HEK293 (cell line): ENCODE measurements around the gene MBLAC1.

Source experiments
- FEZF1 ChIP-seq: fragments of 450-650 bp; formaldehyde crosslinking; IDR thresholded peaks from 2 replicates; pipeline ENCODE4 v1.5.1; 2016; ENCODE audit warnings: missing biosample characterization, missing genetic modification characterization
- GLI2 ChIP-seq: fragments of 450-650 bp; formaldehyde crosslinking; IDR thresholded peaks from 2 replicates; pipeline ENCODE4; 2017; ENCODE audit warnings: missing biosample characterization, missing genetic modification characterization, low read depth, borderline replicate concordance
- GLIS2 ChIP-seq: fragments of 450-650 bp; formaldehyde crosslinking; IDR thresholded peaks from 2 replicates; pipeline ENCODE4 v1.5.1; 2016; ENCODE audit warnings: missing biosample characterization, missing genetic modification characterization
- HOXC10 ChIP-seq: sonication (generic); formaldehyde crosslinking; IDR thresholded peaks from 2 replicates; pipeline ENCODE4 v1.8.1; 2023; ENCODE audit warnings: mild to moderate bottlenecking, missing genetic modification reagents
- MYNN ChIP-seq: fragments of 450-650 bp; formaldehyde crosslinking; IDR thresholded peaks from 2 replicates; pipeline ENCODE4 v1.5.1; 2016; ENCODE audit warnings: missing biosample characterization, missing genetic modification characterization, borderline replicate concordance
- MZF1 ChIP-seq: fragments of 450-650 bp; formaldehyde crosslinking; IDR thresholded peaks from 2 replicates; pipeline ENCODE4 v1.5.1; 2017; ENCODE audit warnings: missing biosample characterization, missing genetic modification characterization, borderline replicate concordance
- OVOL3 ChIP-seq: fragments of 450-650 bp; formaldehyde crosslinking; IDR thresholded peaks from 2 replicates; pipeline ENCODE4 v1.5.1; 2016; ENCODE audit warnings: missing biosample characterization, missing genetic modification characterization
- REPIN1 ChIP-seq: fragments of 450-650 bp; formaldehyde crosslinking; IDR thresholded peaks from 2 replicates; pipeline ENCODE4 v1.5.1; 2017; ENCODE audit warnings: missing biosample characterization, missing genetic modification characterization, low read depth
- SCRT2 ChIP-seq: fragments of 450-650 bp; formaldehyde crosslinking; IDR thresholded peaks from 2 replicates; pipeline ENCODE4 v1.5.1; 2016; ENCODE audit warnings: missing biosample characterization, missing genetic modification characterization
- SP7 ChIP-seq: fragments of 450-650 bp; formaldehyde crosslinking; IDR thresholded peaks from 2 replicates; pipeline ENCODE4 v1.5.1; 2016; ENCODE audit warnings: missing biosample characterization, missing genetic modification characterization
- ZBTB20 ChIP-seq: fragments of 450-650 bp; formaldehyde crosslinking; IDR thresholded peaks from 2 replicates; pipeline ENCODE4 v1.5.1; 2016; ENCODE audit warnings: missing biosample characterization, missing genetic modification characterization
- ZBTB21 ChIP-seq: fragments of 450-650 bp; formaldehyde crosslinking; IDR thresholded peaks from 2 replicates; pipeline ENCODE4 v1.5.1; 2017; ENCODE audit warnings: missing biosample characterization, missing genetic modification characterization
- ZNF211 ChIP-seq: fragments of 450-650 bp; formaldehyde crosslinking; IDR thresholded peaks from 2 replicates; pipeline ENCODE4 v1.5.1; 2016; ENCODE audit warnings: low read depth, missing biosample characterization, missing genetic modification characterization
- ZNF292 ChIP-seq: fragments of 450-650 bp; formaldehyde crosslinking; IDR thresholded peaks from 2 replicates; pipeline ENCODE4 v1.5.1; 2016; ENCODE audit warnings: low read depth, missing biosample characterization, missing genetic modification characterization, borderline replicate concordance
- ZNF302 ChIP-seq: fragments of 450-650 bp; formaldehyde crosslinking; IDR thresholded peaks from 2 replicates; pipeline ENCODE4 v1.5.1; 2016; ENCODE audit warnings: missing biosample characterization, missing genetic modification characterization, low read depth
- ZNF433 ChIP-seq: fragments of 450-650 bp; formaldehyde crosslinking; IDR thresholded peaks from 2 replicates; pipeline ENCODE4 v1.5.1; 2016; ENCODE audit warnings: missing biosample characterization, missing genetic modification characterization, low read depth
- ZNF48 ChIP-seq: fragments of 450-650 bp; formaldehyde crosslinking; IDR thresholded peaks from 2 replicates; pipeline ENCODE4 v1.5.1; 2016; ENCODE audit warnings: missing biosample characterization, missing genetic modification characterization
- ZNF514 ChIP-seq: fragments of 450-650 bp; formaldehyde crosslinking; IDR thresholded peaks from 2 replicates; pipeline ENCODE4 v1.5.1; 2016; ENCODE audit warnings: missing biosample characterization, missing genetic modification characterization
- ZNF530 ChIP-seq: fragments of 450-650 bp; formaldehyde crosslinking; IDR thresholded peaks from 2 replicates; pipeline ENCODE4 v1.5.1; 2016; ENCODE audit warnings: low read depth, missing biosample characterization, missing genetic modification characterization
- ZNF561 ChIP-seq: fragments of 450-650 bp; IDR thresholded peaks from 2 replicates; pipeline ENCODE4 v1.5.1; 2018; ENCODE audit warnings: missing biosample characterization, missing genetic modification characterization, borderline replicate concordance
- ZNF596 ChIP-seq: fragments of 450-650 bp; IDR thresholded peaks from 2 replicates; pipeline ENCODE4 v1.5.0; 2018; ENCODE audit warnings: missing biosample characterization, mild to moderate bottlenecking, missing genetic modification characterization, moderate library complexity
- ZNF654 ChIP-seq: fragments of 450-650 bp; formaldehyde crosslinking; IDR thresholded peaks from 2 replicates; pipeline ENCODE4 v1.5.1; 2016; ENCODE audit warnings: low read depth, missing biosample characterization, missing genetic modification characterization
- ZNF701 ChIP-seq: fragments of 450-650 bp; formaldehyde crosslinking; IDR thresholded peaks from 2 replicates; pipeline ENCODE4 v1.5.1; 2016; ENCODE audit warnings: missing biosample characterization, missing genetic modification characterization
- ZNF707 ChIP-seq: fragments of 450-650 bp; formaldehyde crosslinking; IDR thresholded peaks from 2 replicates; pipeline ENCODE4 v1.5.1; 2016; ENCODE audit warnings: missing biosample characterization, missing genetic modification characterization
- ZNF76 ChIP-seq: fragments of 450-650 bp; formaldehyde crosslinking; IDR thresholded peaks from 2 replicates; pipeline ENCODE4; 2016; ENCODE audit warnings: low read depth, missing biosample characterization, missing genetic modification characterization, borderline replicate concordance
- ZNF776 ChIP-seq: fragments of 450-650 bp; formaldehyde crosslinking; IDR thresholded peaks from 2 replicates; pipeline ENCODE4 v1.5.0; 2017; ENCODE audit warnings: missing biosample characterization, missing genetic modification characterization, borderline replicate concordance
- ZXDB ChIP-seq: fragments of 450-650 bp; formaldehyde crosslinking; IDR thresholded peaks from 2 replicates; pipeline ENCODE4 v1.5.1; 2016; ENCODE audit warnings: missing biosample characterization, missing genetic modification characterization
- TF ChIP-seq, protein P1 (sequence below): fragments of 450-650 bp; formaldehyde crosslinking; IDR thresholded peaks from 2 replicates; pipeline ENCODE4 v1.5.1; 2016; ENCODE audit warnings: missing biosample characterization, missing genetic modification characterization
- TF ChIP-seq, protein P2 (sequence below): fragments of 450-650 bp; formaldehyde crosslinking; IDR thresholded peaks from 2 replicates; pipeline ENCODE4 v1.5.1; 2016; ENCODE audit warnings: missing biosample characterization, missing genetic modification characterization
- TF ChIP-seq, protein P3 (sequence below): fragments of 450-650 bp; formaldehyde crosslinking; IDR thresholded peaks from 2 replicates; pipeline ENCODE4 v1.5.1; 2016; ENCODE audit warnings: missing biosample characterization, missing genetic modification characterization
- TF ChIP-seq, protein P4 (sequence below): fragments of 450-650 bp; formaldehyde crosslinking; IDR thresholded peaks from 2 replicates; pipeline ENCODE4 v1.5.1; 2016; ENCODE audit warnings: missing biosample characterization, missing genetic modification characterization
- TF ChIP-seq, protein P5 (sequence below): fragments of 450-650 bp; formaldehyde crosslinking; IDR thresholded peaks from 2 replicates; pipeline ENCODE4 v1.5.1; 2017; ENCODE audit warnings: missing biosample characterization, missing genetic modification characterization

Gene MBLAC1

DNA sequence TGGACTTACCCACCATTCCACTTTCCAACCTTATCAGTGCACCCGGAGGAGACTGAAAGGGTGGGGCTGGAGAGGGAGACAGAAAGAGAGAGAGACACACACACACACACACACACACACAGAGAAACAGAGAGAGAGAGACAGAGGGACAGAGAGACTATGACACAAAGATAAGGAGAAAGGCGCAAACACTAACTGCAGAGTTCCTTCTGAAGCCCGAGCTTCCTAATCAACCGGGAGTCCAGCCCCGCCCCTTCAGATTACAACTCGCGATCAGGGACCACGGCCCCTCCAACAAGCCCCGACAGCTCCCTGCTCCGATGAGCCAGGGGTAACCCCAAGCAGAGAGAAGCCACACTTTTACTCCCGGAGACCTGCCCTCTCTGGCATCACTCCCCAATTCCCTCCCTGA, 41.2 kb downstream of the MBLAC1 start (continued):
- no peak for TF ChIP-seq OVOL3 (tag by site-specific recombination)
- TF ChIP-seq, protein P1, sequence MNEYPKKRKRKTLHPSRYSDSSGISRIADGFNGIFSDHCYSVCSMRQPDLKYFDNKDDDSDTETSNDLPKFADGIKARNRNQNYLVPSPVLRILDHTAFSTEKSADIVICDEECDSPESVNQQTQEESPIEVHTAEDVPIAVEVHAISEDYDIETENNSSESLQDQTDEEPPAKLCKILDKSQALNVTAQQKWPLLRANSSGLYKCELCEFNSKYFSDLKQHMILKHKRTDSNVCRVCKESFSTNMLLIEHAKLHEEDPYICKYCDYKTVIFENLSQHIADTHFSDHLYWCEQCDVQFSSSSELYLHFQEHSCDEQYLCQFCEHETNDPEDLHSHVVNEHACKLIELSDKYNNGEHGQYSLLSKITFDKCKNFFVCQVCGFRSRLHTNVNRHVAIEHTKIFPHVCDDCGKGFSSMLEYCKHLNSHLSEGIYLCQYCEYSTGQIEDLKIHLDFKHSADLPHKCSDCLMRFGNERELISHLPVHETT (tag by site-specific recombination): peak; percentile 51
- TF ChIP-seq ZNF48: no peak
- TF ChIP-seq ZBTB21 (tag by site-specific recombination): 0 out of 2 replicates have a peak, but pooled peaks have one; percentile 17
- no peak for TF ChIP-seq ZNF596 (tag by site-specific recombination)
- TF ChIP-seq HOXC10 (CRISPR knock-in tag): no peak
- no peak for TF ChIP-seq GLI2
- peak; percentile 84 for TF ChIP-seq ZXDB (tag by site-specific recombination)
- no peak for TF ChIP-seq ZNF433 (tag by site-specific recombination)
- peak; percentile 55; the same call in 1 of the 2 replicates for TF ChIP-seq ZBTB20 (tag by site-specific recombination)
- TF ChIP-seq, protein P2, sequence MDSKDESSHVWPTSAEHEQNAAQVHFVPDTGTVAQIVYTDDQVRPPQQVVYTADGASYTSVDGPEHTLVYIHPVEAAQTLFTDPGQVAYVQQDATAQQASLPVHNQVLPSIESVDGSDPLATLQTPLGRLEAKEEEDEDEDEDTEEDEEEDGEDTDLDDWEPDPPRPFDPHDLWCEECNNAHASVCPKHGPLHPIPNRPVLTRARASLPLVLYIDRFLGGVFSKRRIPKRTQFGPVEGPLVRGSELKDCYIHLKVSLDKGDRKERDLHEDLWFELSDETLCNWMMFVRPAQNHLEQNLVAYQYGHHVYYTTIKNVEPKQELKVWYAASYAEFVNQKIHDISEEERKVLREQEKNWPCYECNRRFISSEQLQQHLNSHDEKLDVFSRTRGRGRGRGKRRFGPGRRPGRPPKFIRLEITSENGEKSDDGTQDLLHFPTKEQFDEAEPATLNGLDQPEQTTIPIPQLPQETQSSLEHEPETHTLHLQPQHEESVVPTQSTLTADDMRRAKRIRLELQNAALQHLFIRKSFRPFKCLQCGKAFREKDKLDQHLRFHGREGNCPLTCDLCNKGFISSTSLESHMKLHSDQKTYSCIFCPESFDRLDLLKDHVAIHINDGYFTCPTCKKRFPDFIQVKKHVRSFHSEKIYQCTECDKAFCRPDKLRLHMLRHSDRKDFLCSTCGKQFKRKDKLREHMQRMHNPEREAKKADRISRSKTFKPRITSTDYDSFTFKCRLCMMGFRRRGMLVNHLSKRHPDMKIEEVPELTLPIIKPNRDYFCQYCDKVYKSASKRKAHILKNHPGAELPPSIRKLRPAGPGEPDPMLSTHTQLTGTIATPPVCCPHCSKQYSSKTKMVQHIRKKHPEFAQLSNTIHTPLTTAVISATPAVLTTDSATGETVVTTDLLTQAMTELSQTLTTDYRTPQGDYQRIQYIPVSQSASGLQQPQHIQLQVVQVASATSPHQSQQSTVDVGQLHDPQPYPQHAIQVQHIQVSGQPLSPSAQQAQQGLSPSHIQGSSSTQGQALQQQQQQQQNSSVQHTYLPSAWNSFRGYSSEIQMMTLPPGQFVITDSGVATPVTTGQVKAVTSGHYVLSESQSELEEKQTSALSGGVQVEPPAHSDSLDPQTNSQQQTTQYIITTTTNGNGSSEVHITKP (tag by site-specific recombination): peak; percentile 94
- no peak for TF ChIP-seq ZNF561
- TF ChIP-seq, protein P3, sequence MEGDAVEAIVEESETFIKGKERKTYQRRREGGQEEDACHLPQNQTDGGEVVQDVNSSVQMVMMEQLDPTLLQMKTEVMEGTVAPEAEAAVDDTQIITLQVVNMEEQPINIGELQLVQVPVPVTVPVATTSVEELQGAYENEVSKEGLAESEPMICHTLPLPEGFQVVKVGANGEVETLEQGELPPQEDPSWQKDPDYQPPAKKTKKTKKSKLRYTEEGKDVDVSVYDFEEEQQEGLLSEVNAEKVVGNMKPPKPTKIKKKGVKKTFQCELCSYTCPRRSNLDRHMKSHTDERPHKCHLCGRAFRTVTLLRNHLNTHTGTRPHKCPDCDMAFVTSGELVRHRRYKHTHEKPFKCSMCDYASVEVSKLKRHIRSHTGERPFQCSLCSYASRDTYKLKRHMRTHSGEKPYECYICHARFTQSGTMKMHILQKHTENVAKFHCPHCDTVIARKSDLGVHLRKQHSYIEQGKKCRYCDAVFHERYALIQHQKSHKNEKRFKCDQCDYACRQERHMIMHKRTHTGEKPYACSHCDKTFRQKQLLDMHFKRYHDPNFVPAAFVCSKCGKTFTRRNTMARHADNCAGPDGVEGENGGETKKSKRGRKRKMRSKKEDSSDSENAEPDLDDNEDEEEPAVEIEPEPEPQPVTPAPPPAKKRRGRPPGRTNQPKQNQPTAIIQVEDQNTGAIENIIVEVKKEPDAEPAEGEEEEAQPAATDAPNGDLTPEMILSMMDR (tag by site-specific recombination): no peak
- TF ChIP-seq ZNF302 (tag by site-specific recombination): no peak
- peak; percentile 14; the same call in 1 of the 2 replicates for TF ChIP-seq ZNF76 (tag by site-specific recombination)
- TF ChIP-seq MYNN: no peak; the same call in 1 of the 2 replicates
- TF ChIP-seq ZNF776 (tag by site-specific recombination): no peak
- TF ChIP-seq ZNF701 (tag by site-specific recombination): no peak
- TF ChIP-seq ZNF707 (tag by site-specific recombination): no peak
- no peak for TF ChIP-seq ZNF514 (tag by site-specific recombination)
- no peak for TF ChIP-seq ZNF211 (tag by site-specific recombination)
- TF ChIP-seq GLIS2 (tag by site-specific recombination): peak; percentile 77; the same call in 1 of the 2 replicates
- no peak for TF ChIP-seq MZF1
- peak; percentile 77 for TF ChIP-seq SP7 (tag by site-specific recombination)
- no peak for TF ChIP-seq SCRT2 (tag by site-specific recombination)
- TF ChIP-seq ZNF654 (tag by site-specific recombination): no peak
- TF ChIP-seq, protein P4, sequence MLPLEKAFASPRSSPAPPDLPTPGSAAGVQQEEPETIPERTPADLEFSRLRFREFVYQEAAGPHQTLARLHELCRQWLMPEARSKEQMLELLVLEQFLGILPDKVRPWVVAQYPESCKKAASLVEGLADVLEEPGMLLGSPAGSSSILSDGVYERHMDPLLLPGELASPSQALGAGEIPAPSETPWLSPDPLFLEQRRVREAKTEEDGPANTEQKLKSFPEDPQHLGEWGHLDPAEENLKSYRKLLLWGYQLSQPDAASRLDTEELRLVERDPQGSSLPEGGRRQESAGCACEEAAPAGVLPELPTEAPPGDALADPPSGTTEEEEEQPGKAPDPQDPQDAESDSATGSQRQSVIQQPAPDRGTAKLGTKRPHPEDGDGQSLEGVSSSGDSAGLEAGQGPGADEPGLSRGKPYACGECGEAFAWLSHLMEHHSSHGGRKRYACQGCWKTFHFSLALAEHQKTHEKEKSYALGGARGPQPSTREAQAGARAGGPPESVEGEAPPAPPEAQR (tag by site-specific recombination): peak; percentile 71; the same call in 1 of the 2 replicates
- TF ChIP-seq ZNF530: no peak
- TF ChIP-seq, protein P5, sequence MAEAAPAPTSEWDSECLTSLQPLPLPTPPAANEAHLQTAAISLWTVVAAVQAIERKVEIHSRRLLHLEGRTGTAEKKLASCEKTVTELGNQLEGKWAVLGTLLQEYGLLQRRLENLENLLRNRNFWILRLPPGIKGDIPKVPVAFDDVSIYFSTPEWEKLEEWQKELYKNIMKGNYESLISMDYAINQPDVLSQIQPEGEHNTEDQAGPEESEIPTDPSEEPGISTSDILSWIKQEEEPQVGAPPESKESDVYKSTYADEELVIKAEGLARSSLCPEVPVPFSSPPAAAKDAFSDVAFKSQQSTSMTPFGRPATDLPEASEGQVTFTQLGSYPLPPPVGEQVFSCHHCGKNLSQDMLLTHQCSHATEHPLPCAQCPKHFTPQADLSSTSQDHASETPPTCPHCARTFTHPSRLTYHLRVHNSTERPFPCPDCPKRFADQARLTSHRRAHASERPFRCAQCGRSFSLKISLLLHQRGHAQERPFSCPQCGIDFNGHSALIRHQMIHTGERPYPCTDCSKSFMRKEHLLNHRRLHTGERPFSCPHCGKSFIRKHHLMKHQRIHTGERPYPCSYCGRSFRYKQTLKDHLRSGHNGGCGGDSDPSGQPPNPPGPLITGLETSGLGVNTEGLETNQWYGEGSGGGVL: peak; percentile 94
- TF ChIP-seq FEZF1 (tag by site-specific recombination): no peak
- TF ChIP-seq REPIN1 (tag by site-specific recombination): no peak
- no peak for TF ChIP-seq ZNF292 (tag by site-specific recombination)
